ENCODE measurements around the gene PRKCA. TPM values are rescaled to one million over a fixed set of nuclear protein-coding genes. Genes with fewer than 3 reads are reported as not detected.
"Not testable (repeated sequence)": the region's sequence is repeated elsewhere in the genome, so short reads cannot be mapped to it uniquely, and the experiment has no call there.

PRKCA gene
- total RNA-seq, 2 experiments from 2014 or later, result 63.1 to 68.9 TPM

DNA sequence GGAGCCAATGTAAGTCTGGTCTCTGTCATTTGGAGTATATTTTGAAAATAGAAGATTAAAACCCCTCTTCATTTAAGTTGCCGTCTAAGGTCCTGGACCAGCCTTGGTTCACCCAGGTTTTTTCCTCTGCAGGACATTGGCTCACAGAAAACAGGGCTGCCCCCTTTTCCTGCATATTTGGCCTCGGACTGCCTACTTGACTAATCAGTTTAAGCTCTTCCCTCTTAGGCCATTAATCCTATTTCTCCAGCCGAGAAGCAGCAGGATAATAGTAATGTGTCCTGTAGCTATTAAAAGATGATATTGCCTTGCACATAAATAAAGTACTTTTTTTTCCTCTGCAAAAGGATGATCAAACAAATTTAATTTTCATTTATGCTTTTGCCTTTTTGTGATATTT, 52.1 kb downstream of the PRKCA start:
- Mint-ChIP-seq H3K4me1 (peaks cover 40% of the 10 kb centered on the region), H3K27ac (no peak overlapping the region)
- CTCF ChIA-PET, result no interaction called here

GRCh38 chr17:66354981-66355380, 52.6 kb downstream of the PRKCA start:
- CTCF ChIA-PET, result no interaction called here

More for the DNA sequence above, 52.1 kb downstream of the PRKCA start:
- ATAC-seq, result no peak
- Mint-ChIP-seq H3K36me3 (peaks cover 7% of the 10 kb centered on the region), H3K9me3 (ENCODE audit: low read depth) (no peaks in the 10 kb centered on the region), H3K27me3 (no peaks in the 10 kb centered on the region), H3K4me3 (no peak overlapping the region)
- DNase-seq, result no peak

DNA sequence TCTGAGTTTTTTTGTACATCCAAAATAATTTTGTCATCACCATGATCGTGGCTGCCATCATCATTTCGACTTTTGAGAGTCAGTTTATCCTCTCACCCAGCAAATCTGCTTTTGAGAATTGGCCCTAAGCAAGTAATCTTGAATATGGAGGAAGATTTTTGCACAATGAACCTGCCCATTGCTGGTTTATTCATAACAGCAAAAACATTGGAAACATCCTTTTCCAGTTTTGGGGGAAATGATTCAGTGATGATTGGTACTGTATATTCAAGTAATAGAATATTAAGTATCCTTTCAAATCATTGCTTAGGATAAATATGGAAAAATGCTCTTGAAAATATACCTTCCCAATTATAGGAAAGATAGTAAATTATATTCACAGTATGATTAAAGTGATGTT, 53.1 kb downstream of the PRKCA start:
- CTCF ChIA-PET, result no interaction called here
- Mint-ChIP-seq H3K27me3 (no peaks in the 10 kb centered on the region), H3K9me3 (ENCODE audit: low read depth) (no peaks in the 10 kb centered on the region), H3K4me1 (peaks cover 35% of the 10 kb centered on the region), H3K36me3 (peaks cover 7% of the 10 kb centered on the region), H3K4me3 (no peak overlapping the region), H3K27ac (no peak overlapping the region)
- no peak for ATAC-seq
- no peak for DNase-seq

More at GRCh38 chr17:66354981-66355380, 52.6 kb downstream of the PRKCA start:
- Mint-ChIP-seq H3K27me3 (no peaks in the 10 kb centered on the region), H3K9me3 (ENCODE audit: low read depth) (no peaks in the 10 kb centered on the region), H3K4me1 (peaks cover 37% of the 10 kb centered on the region), H3K4me3 (no peak overlapping the region), H3K27ac (no peak overlapping the region), H3K36me3 (peaks cover 7% of the 10 kb centered on the region)
- DNase-seq, result no peak
- ATAC-seq, result no peak

- H3K4me1 Mint-ChIP-seq, result peaks cover 26% of the 10 kb centered on the region
- CTCF ChIA-PET, result no interaction called here
- ATAC-seq (no peak), DNase-seq (no peak)
- H3K4me3 Mint-ChIP-seq, result no peak overlapping the region
- H3K27ac Mint-ChIP-seq, result no peak overlapping the region
- H3K36me3 Mint-ChIP-seq, result peaks cover 7% of the 10 kb centered on the region
- H3K27me3 Mint-ChIP-seq, result no peaks in the 10 kb centered on the region
- no peaks in the 10 kb centered on the region for H3K9me3 Mint-ChIP-seq (ENCODE audit: low read depth)
These were observed 54.6 kb downstream of the PRKCA start for GRCh38 chr17:66357037-66357436.

GRCh38 chr17:66359351-66359750, 56.9 kb downstream of the PRKCA start:
- no peak overlapping the region for H3K4me3 Mint-ChIP-seq
- DNase-seq, result no peak
- no peaks in the 10 kb centered on the region for H3K9me3 Mint-ChIP-seq (ENCODE audit: low read depth)
- peaks cover 26% of the 10 kb centered on the region for H3K4me1 Mint-ChIP-seq
- H3K36me3 Mint-ChIP-seq, result peaks cover 4% of the 10 kb centered on the region
- no peak for ATAC-seq
- H3K27ac Mint-ChIP-seq, result no peak overlapping the region
- CTCF ChIA-PET, result no interaction called here
- H3K27me3 Mint-ChIP-seq, result no peaks in the 10 kb centered on the region

- H3K36me3 Mint-ChIP-seq, ATAC-seq, H3K4me3 Mint-ChIP-seq: not testable (repeated sequence)
These were observed 58.6 kb downstream of the PRKCA start for GRCh38 chr17:66360961-66361565.

GRCh38 chr17:66364508-66364907, 62.1 kb downstream of the PRKCA start:
- H3K36me3 Mint-ChIP-seq, result peaks cover 10% of the 10 kb centered on the region
- peak overlapping the region; percentile 22 for H3K4me3 Mint-ChIP-seq
- H3K27me3 Mint-ChIP-seq, result no peaks in the 10 kb centered on the region
- peaks cover 52% of the 10 kb centered on the region for H3K4me1 Mint-ChIP-seq
- DNase-seq (no peak), ATAC-seq (no peak)
- peak overlapping the region; percentile 57 for H3K27ac Mint-ChIP-seq
- CTCF ChIA-PET, result no interaction called here
- H3K9me3 Mint-ChIP-seq (ENCODE audit: low read depth), result no peaks in the 10 kb centered on the region

More at GRCh38 chr17:66360961-66361565, 58.6 kb downstream of the PRKCA start:
- CTCF ChIA-PET, result interaction anchor here (1.5 kb wide), 1 partner anchor 29 kb away, joined by 5 read pairs; no protein-coding TSS in a partner anchor
- DNase-seq; H3K9me3 Mint-ChIP-seq (ENCODE audit: low read depth); H3K27ac Mint-ChIP-seq; H3K27me3 Mint-ChIP-seq: not testable (repeated sequence)
- peaks cover 35% of the 10 kb centered on the region for H3K4me1 Mint-ChIP-seq

DNA sequence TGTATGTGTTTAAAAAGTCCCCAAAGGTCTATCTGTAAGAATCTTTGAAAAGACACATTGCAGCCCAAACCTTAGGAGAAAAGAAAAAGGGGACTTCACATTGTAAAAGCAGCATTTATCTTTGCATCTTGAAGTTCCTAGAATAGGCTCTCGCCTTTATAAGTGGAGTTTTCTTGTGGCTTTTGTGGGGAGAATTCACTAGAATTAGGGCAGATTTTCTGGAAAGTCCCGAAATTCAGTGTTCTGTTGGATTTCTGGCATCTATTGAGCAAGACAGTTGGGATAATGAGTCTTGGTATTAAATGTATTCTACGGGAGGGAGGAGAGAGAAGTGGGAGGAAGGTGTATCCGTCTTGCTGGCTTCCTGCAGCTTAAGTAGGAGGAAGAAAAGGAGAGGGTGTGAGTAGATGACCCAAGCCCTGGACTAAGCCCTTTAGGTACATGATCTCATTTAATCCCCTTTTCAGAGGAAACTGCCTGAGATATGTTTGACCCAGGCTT, 62.6 kb downstream of the PRKCA start:
- ATAC-seq, result no peak
- Mint-ChIP-seq H3K36me3 (peaks cover 10% of the 10 kb centered on the region), H3K9me3 (ENCODE audit: low read depth) (no peaks in the 10 kb centered on the region), H3K4me3 (peak overlapping the region; percentile 22), H3K27ac (peak overlapping the region; percentile 57), H3K27me3 (no peaks in the 10 kb centered on the region), H3K4me1 (peaks cover 57% of the 10 kb centered on the region)
- DNase-seq, result no peak
- CTCF ChIA-PET, result no interaction called here

DNA sequence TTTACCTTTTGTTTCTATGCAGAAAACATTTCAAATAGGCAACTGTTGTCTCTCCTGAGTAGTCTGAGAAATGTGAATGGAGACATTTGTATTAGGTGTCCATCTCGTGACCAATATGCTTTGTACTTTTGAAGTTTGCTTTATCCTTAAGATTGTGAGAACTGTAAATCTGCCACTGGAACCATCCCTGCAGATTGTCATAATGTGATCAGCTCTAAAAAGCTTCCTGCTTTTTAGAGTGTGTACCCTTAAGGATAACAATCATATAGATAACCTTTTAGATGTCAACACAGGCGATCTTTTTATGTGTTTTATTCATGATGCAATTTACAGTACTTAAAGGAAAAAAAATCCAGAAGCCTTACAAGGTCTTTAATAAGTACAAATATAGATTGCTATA, 63.5 kb downstream of the PRKCA start:
- peaks cover 10% of the 10 kb centered on the region for H3K36me3 Mint-ChIP-seq
- DNase-seq (no peak), ATAC-seq (no peak)
- no peaks in the 10 kb centered on the region for H3K9me3 Mint-ChIP-seq (ENCODE audit: low read depth)
- no peaks in the 10 kb centered on the region for H3K27me3 Mint-ChIP-seq
- no peak overlapping the region for H3K4me3 Mint-ChIP-seq
- no peak overlapping the region for H3K27ac Mint-ChIP-seq
- CTCF ChIA-PET, result no interaction called here
- H3K4me1 Mint-ChIP-seq, result peaks cover 57% of the 10 kb centered on the region

DNA sequence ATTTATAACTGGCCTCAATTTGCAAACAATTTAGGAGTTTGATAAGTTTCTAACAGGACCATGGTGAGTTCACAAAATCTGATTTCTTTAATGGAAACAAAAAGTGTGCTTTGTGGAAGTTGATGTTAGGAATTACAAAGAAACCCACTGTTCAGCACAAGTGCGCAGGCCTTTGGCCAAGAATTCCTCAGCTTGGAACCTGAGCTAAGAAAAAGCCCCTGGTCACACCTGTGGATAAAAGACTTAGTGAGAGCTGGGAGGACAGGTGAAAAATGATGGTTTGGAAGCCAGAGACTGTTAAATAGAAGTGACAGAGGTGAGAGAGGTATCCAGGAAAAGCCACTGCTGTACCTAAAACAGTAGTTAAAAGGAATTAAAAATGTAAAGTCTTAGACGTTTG, 64.7 kb downstream of the PRKCA start:
- Mint-ChIP-seq H3K9me3 (ENCODE audit: low read depth) (no peaks in the 10 kb centered on the region), H3K27me3 (no peaks in the 10 kb centered on the region), H3K36me3 (peaks cover 10% of the 10 kb centered on the region), H3K4me1 (peaks cover 61% of the 10 kb centered on the region), H3K4me3 (no peak overlapping the region), H3K27ac (no peak overlapping the region)
- no peak for ATAC-seq
- CTCF ChIA-PET, result no interaction called here
- no peak for DNase-seq

GRCh38 chr17:66369830-66370229, 67.4 kb downstream of the PRKCA start:
- Mint-ChIP-seq H3K36me3 (peaks cover 8% of the 10 kb centered on the region), H3K4me1 (peaks cover 54% of the 10 kb centered on the region), H3K27ac (no peak overlapping the region), H3K27me3 (no peaks in the 10 kb centered on the region), H3K4me3 (no peak overlapping the region), H3K9me3 (ENCODE audit: low read depth) (no peaks in the 10 kb centered on the region)
- ATAC-seq (no peak), DNase-seq (no peak)
- CTCF ChIA-PET, result interaction anchor here (0.6 to 1.2 kb wide), 2 partner anchors 12 to 1602 kb away, joined by 3 to 4 read pairs; no protein-coding TSS in a partner anchor

- Mint-ChIP-seq H3K27me3 (no peaks in the 10 kb centered on the region), H3K36me3 (peaks cover 5% of the 10 kb centered on the region), H3K4me1 (peaks cover 42% of the 10 kb centered on the region), H3K27ac (no peak overlapping the region), H3K4me3 (no peak overlapping the region), H3K9me3 (ENCODE audit: low read depth) (no peaks in the 10 kb centered on the region)
- ATAC-seq, result no peak
- CTCF ChIA-PET, result no interaction called here
- no peak for DNase-seq
These were observed 69.1 kb downstream of the PRKCA start for GRCh38 chr17:66371561-66371960.

DNA sequence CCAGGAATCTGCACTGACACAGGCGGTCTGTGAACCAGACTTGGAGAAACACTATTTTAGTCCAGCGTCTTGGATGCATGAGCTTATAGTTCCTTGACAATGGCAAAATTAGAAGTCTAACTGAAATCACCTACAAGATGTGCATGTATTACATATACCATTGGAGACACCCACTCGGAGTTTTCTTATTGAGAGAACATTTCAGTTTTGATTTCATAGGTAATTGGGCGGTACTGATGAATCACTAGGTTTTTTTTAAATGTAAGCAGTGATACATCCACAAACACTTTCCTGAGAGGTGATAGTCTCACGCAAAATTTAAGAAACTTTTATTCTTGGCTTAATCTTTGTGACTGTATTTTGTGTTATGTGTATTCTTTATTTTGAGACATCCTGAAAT, 69.8 kb downstream of the PRKCA start:
- ATAC-seq (no peak), DNase-seq (no peak)
- H3K27me3 Mint-ChIP-seq, result no peaks in the 10 kb centered on the region
- peaks cover 36% of the 10 kb centered on the region for H3K4me1 Mint-ChIP-seq
- no peak overlapping the region for H3K27ac Mint-ChIP-seq
- H3K4me3 Mint-ChIP-seq, result no peak overlapping the region
- peaks cover 5% of the 10 kb centered on the region for H3K36me3 Mint-ChIP-seq
- H3K9me3 Mint-ChIP-seq (ENCODE audit: low read depth), result no peaks in the 10 kb centered on the region
- CTCF ChIA-PET, result no interaction called here

GRCh38 chr17:66373079-66373478, 70.7 kb downstream of the PRKCA start:
- ATAC-seq, result no peak
- Mint-ChIP-seq H3K36me3 (peaks cover 2% of the 10 kb centered on the region), H3K27me3 (no peaks in the 10 kb centered on the region), H3K4me1 (peaks cover 29% of the 10 kb centered on the region), H3K4me3 (no peak overlapping the region), H3K27ac (no peak overlapping the region), H3K9me3 (ENCODE audit: low read depth) (no peaks in the 10 kb centered on the region)
- no peak for DNase-seq
- CTCF ChIA-PET, result interaction anchor here (0.7 kb wide), 1 partner anchor 194 kb away, joined by 3 read pairs; no protein-coding TSS in a partner anchor

Data from activated CD8-positive, alpha-beta memory T cell treated with anti-CD3 and anti-CD28 coated beads, Interleukin-2, amount 10 ng/mL, durations not matched to agents 7 days and 5 days (primary cell).